ENCODE results near the gene RNF7.

The RNF7 gene

GRCh38 chr3:141722648-141723047 lies 15.4 kb upstream of the RNF7 start:
- Histone ChIP-seq H3K79me2 (ENCODE audit: insufficient read depth, low read length) (no peaks in the 10 kb centered on the region), H2AFZ (ENCODE audit: low read length) (no peak overlapping the region), H3K4me1 (ENCODE audit: insufficient read depth, low read length, severe bottlenecking) (no peaks in the 10 kb centered on the region), H4K20me1 (ENCODE audit: insufficient read depth, low read length) (no peaks in the 10 kb centered on the region), H3K27me3 (ENCODE audit: insufficient read depth, low read length) (no peaks in the 10 kb centered on the region), H3K9me3 (ENCODE audit: low read length) (no peaks in the 10 kb centered on the region), H3K4me2 (ENCODE audit: low read length) (no peak overlapping the region), H3F3A (ENCODE audit: insufficient read depth, low read length) (no peaks in the 10 kb centered on the region), H3K36me3 (ENCODE audit: insufficient read depth, low read length) (no peaks in the 10 kb centered on the region), H3K9me2 (ENCODE audit: low read depth, low read length) (no peaks in the 10 kb centered on the region), H3K27ac (ENCODE audit: low read depth, low read length, poor library complexity, severe bottlenecking) (no peak overlapping the region), H3K9ac (ENCODE audit: low read length) (no peak overlapping the region), H3K4me3 (ENCODE audit: low read depth, low read length, poor library complexity, severe bottlenecking) (no peak overlapping the region)
- TF ChIP-seq EZH2 (IDR thresholded peaks at IDR 0.05; ENCODE audit: borderline replicate concordance, low read length) (no peak), CTCF (IDR thresholded peaks at IDR 0.05; ENCODE audit: low read length) (no peak)

- H3K27me3 ChIP-seq (ENCODE audit: insufficient read depth, low read length) = no peaks in the 10 kb centered on the region
- H4K20me1 ChIP-seq (ENCODE audit: insufficient read depth, low read length) = no peaks in the 10 kb centered on the region
- H3K4me3 ChIP-seq (ENCODE audit: low read depth, low read length, poor library complexity, severe bottlenecking) = no peak overlapping the region
- no peak overlapping the region for H2AFZ ChIP-seq (ENCODE audit: low read length)
- no peaks in the 10 kb centered on the region for H3K9me2 ChIP-seq (ENCODE audit: low read depth, low read length)
- no peaks in the 10 kb centered on the region for H3K79me2 ChIP-seq (ENCODE audit: insufficient read depth, low read length)
- H3K27ac ChIP-seq (ENCODE audit: low read depth, low read length, poor library complexity, severe bottlenecking) = no peak overlapping the region
- H3K9me3 ChIP-seq (ENCODE audit: low read length) = no peaks in the 10 kb centered on the region
- H3K36me3 ChIP-seq (ENCODE audit: insufficient read depth, low read length) = no peaks in the 10 kb centered on the region
- no peak overlapping the region for H3K4me2 ChIP-seq (ENCODE audit: low read length)
- TF ChIP-seq EZH2 (IDR thresholded peaks at IDR 0.05; ENCODE audit: borderline replicate concordance, low read length) (no peak), CTCF (IDR thresholded peaks at IDR 0.05; ENCODE audit: low read length) (no peak)
- no peaks in the 10 kb centered on the region for H3F3A ChIP-seq (ENCODE audit: insufficient read depth, low read length)
- H3K4me1 ChIP-seq (ENCODE audit: insufficient read depth, low read length, severe bottlenecking) = no peaks in the 10 kb centered on the region
- H3K9ac ChIP-seq (ENCODE audit: low read length) = no peak overlapping the region
Observed at GRCh38 chr3:141723255-141723654, 14.8 kb upstream of the RNF7 start.

- Histone ChIP-seq H3K27ac (ENCODE audit: low read depth, low read length, poor library complexity, severe bottlenecking) (no peak overlapping the region), H3K9me2 (ENCODE audit: low read depth, low read length) (no peaks in the 10 kb centered on the region), H3K9ac (ENCODE audit: low read length) (no peak overlapping the region), H3K4me3 (ENCODE audit: low read depth, low read length, poor library complexity, severe bottlenecking) (no peak overlapping the region), H3F3A (ENCODE audit: insufficient read depth, low read length) (no peaks in the 10 kb centered on the region), H3K36me3 (ENCODE audit: insufficient read depth, low read length) (no peaks in the 10 kb centered on the region), H3K79me2 (ENCODE audit: insufficient read depth, low read length) (no peaks in the 10 kb centered on the region), H3K9me3 (ENCODE audit: low read length) (no peaks in the 10 kb centered on the region), H3K4me2 (ENCODE audit: low read length) (no peak overlapping the region), H3K4me1 (ENCODE audit: insufficient read depth, low read length, severe bottlenecking) (no peaks in the 10 kb centered on the region), H2AFZ (ENCODE audit: low read length) (no peak overlapping the region), H3K27me3 (ENCODE audit: insufficient read depth, low read length) (no peaks in the 10 kb centered on the region), H4K20me1 (ENCODE audit: insufficient read depth, low read length) (no peaks in the 10 kb centered on the region)
- TF ChIP-seq EZH2 (IDR thresholded peaks at IDR 0.05; ENCODE audit: borderline replicate concordance, low read length) = no peak
- TF ChIP-seq CTCF (IDR thresholded peaks at IDR 0.05; ENCODE audit: low read length) = no peak
Observed at GRCh38 chr3:141724186-141724585, 13.9 kb upstream of the RNF7 start.

Data from OCI-LY1 (cell line).